GM12872 (cell line): ENCODE data around the gene LYRM9.

Experiments used
- CTCF ChIP-seq: IDR thresholded peaks from 3 replicates; pipeline ENCODE4 v1.5.1; 2011; ENCODE audit warnings: low read depth, mild to moderate bottlenecking, low read length, moderate library complexity; ENCODE audit not compliant: insufficient read depth

LYRM9 gene

GRCh38 chr17:27892866-27893769, at the start of gene LYRM9:
Gene LYRM9 (minus strand): TSS chr17:27893365. CDS start chr17:27882694, 10,671 bp downstream.
- TF ChIP-seq CTCF, result peak; percentile 84

GRCh38 chr17:27940503-27941428, 47.6 kb upstream of the LYRM9 start:
- no peak for TF ChIP-seq CTCF

GRCh38 chr17:27939474-27940465, 46.6 kb upstream of the LYRM9 start:
- no peak for TF ChIP-seq CTCF

- TF ChIP-seq CTCF, result no peak
Measured at GRCh38 chr17:27938864-27939263, 45.7 kb upstream of the LYRM9 start.

- no peak for TF ChIP-seq CTCF
Measured at GRCh38 chr17:27938241-27938640, 45.1 kb upstream of the LYRM9 start.

- TF ChIP-seq CTCF, result no peak
Measured at GRCh38 chr17:27937025-27937546, 43.9 kb upstream of the LYRM9 start.
